Measurements from ENCODE around the gene TEKT5.
"Not testable (repeated sequence)": the region's sequence is repeated elsewhere in the genome, so short reads cannot be mapped to it uniquely, and the experiment has no call there.

The TEKT5 gene

GRCh38 chr16:10652730-10653590 is 41.8 kb downstream of the TEKT5 start:
- H3K36me3 ChIP-seq (ENCODE audit: insufficient read depth, low read length): no peaks in the 10 kb centered on the region
- no peaks in the 10 kb centered on the region for H3K4me1 ChIP-seq (ENCODE audit: insufficient read depth, low read length, poor library complexity, severe bottlenecking)
- H3K27me3 ChIP-seq (ENCODE audit: insufficient read depth, low read length, poor library complexity, severe bottlenecking): no peaks in the 10 kb centered on the region
- no peaks in the 10 kb centered on the region for H3K9me2 ChIP-seq (replicated peaks; ENCODE audit: low read depth, low read length)
- no peak overlapping the region for H3K4me3 ChIP-seq (ENCODE audit: low read length, poor library complexity, severe bottlenecking)
- H3K9me3 ChIP-seq (ENCODE audit: insufficient read depth, low read depth, low read length): no peaks in the 10 kb centered on the region
- H2AFZ ChIP-seq (ENCODE audit: low read length): no peak overlapping the region
- H3F3A ChIP-seq (ENCODE audit: low read depth): no peaks in the 10 kb centered on the region
- H4K20me1 ChIP-seq (ENCODE audit: insufficient read depth, low read length, poor library complexity, severe bottlenecking): no peaks in the 10 kb centered on the region
- H3K9ac ChIP-seq (ENCODE audit: low read depth, low read length, poor library complexity, severe bottlenecking): no peak overlapping the region
- TF ChIP-seq CTCF (conservative IDR thresholded peaks at IDR 0.05; ENCODE audit: low read length): no peak
- TF ChIP-seq EZH2phosphoT487 (IDR thresholded peaks at IDR 0.05; ENCODE audit: borderline replicate concordance): no peak
- H3K4me2 ChIP-seq (ENCODE audit: low read depth, low read length, poor library complexity, severe bottlenecking): no peak overlapping the region
- H3K79me2 ChIP-seq (ENCODE audit: insufficient read depth, low read length): no peaks in the 10 kb centered on the region

- not testable (repeated sequence) for H3K27me3 ChIP-seq (ENCODE audit: insufficient read depth, low read length, poor library complexity, severe bottlenecking); H3K4me2 ChIP-seq (ENCODE audit: low read depth, low read length, poor library complexity, severe bottlenecking); H3F3A ChIP-seq (ENCODE audit: low read depth); H3K9me3 ChIP-seq (ENCODE audit: insufficient read depth, low read depth, low read length); H3K9me2 ChIP-seq (replicated peaks; ENCODE audit: low read depth, low read length); H2AFZ ChIP-seq (ENCODE audit: low read length); H3K79me2 ChIP-seq (ENCODE audit: insufficient read depth, low read length); H3K9ac ChIP-seq (ENCODE audit: low read depth, low read length, poor library complexity, severe bottlenecking); H3K4me3 ChIP-seq (ENCODE audit: low read length, poor library complexity, severe bottlenecking); H3K36me3 ChIP-seq (ENCODE audit: insufficient read depth, low read length); H3K4me1 ChIP-seq (ENCODE audit: insufficient read depth, low read length, poor library complexity, severe bottlenecking); H4K20me1 ChIP-seq (ENCODE audit: insufficient read depth, low read length, poor library complexity, severe bottlenecking)
Observed at GRCh38 chr16:10649098-10649497, 45.6 kb downstream of the TEKT5 start.

- TF ChIP-seq EZH2phosphoT487 (IDR thresholded peaks at IDR 0.05; ENCODE audit: borderline replicate concordance) (no peak), CTCF (conservative IDR thresholded peaks at IDR 0.05; ENCODE audit: low read length) (no peak)
- Histone ChIP-seq H3K27me3 (ENCODE audit: insufficient read depth, low read length, poor library complexity, severe bottlenecking) (no peaks in the 10 kb centered on the region), H3K36me3 (ENCODE audit: insufficient read depth, low read length) (no peaks in the 10 kb centered on the region), H3K9ac (ENCODE audit: low read depth, low read length, poor library complexity, severe bottlenecking) (no peak overlapping the region), H3K9me3 (ENCODE audit: insufficient read depth, low read depth, low read length) (no peaks in the 10 kb centered on the region), H3K4me1 (ENCODE audit: insufficient read depth, low read length, poor library complexity, severe bottlenecking) (no peaks in the 10 kb centered on the region), H3K79me2 (ENCODE audit: insufficient read depth, low read length) (no peaks in the 10 kb centered on the region), H3K4me2 (ENCODE audit: low read depth, low read length, poor library complexity, severe bottlenecking) (no peak overlapping the region), H3F3A (ENCODE audit: low read depth) (no peaks in the 10 kb centered on the region), H2AFZ (ENCODE audit: low read length) (no peak overlapping the region), H3K9me2 (replicated peaks; ENCODE audit: low read depth, low read length) (no peaks in the 10 kb centered on the region), H4K20me1 (ENCODE audit: insufficient read depth, low read length, poor library complexity, severe bottlenecking) (no peaks in the 10 kb centered on the region), H3K4me3 (ENCODE audit: low read length, poor library complexity, severe bottlenecking) (no peak overlapping the region)
Observed at GRCh38 chr16:10647721-10648296, 46.9 kb downstream of the TEKT5 start.
